Erythroblast (primary cell): ENCODE results near the gene FLG2.

Experiments
- GATA1 ChIP-seq: IDR thresholded peaks from 2 replicates; pipeline ENCODE4 v1.6.1; 2011; ENCODE audit warnings: low read depth, mild to moderate bottlenecking, control low read depth, low read length, moderate library complexity
- POLR2A ChIP-seq: IDR thresholded peaks from 2 replicates; pipeline ENCODE4 v1.6.1; 2011; ENCODE audit warnings: mild to moderate bottlenecking, low read length

GRCh38 chr1:152392909-152393308 is 33.1 kb upstream of the FLG2 start:
- no peak for TF ChIP-seq POLR2A
- TF ChIP-seq GATA1 = no peak
